GM12872 (cell line): ENCODE measurements around the gene LIFR.

ENCODE experiments used
- TF ChIP-seq, protein P1 (sequence below): IDR thresholded peaks from 3 replicates; pipeline ENCODE4 v1.5.1; 2011; ENCODE audit warnings: low read depth, mild to moderate bottlenecking, low read length, moderate library complexity; ENCODE audit not compliant: insufficient read depth

Gene LIFR

DNA sequence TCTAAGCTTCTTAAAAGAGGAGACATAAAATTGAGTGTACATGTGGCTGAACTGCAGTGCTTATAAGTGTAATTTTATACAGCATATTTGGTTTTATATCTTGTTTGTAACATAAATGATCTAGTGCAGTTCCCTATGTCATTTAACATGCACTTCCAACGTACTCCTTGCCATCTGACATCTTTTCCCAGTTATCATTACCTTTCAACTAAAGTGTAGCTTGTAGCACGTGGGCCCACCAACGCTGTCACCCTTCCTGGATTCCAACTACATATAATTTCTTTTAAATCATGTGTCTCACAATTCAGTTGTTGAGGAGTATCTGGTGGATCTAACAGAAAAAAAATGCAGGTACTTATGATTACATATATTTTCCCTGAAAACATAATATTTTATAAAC lies 50.1 kb downstream of the LIFR start:
- TF ChIP-seq, protein P1, sequence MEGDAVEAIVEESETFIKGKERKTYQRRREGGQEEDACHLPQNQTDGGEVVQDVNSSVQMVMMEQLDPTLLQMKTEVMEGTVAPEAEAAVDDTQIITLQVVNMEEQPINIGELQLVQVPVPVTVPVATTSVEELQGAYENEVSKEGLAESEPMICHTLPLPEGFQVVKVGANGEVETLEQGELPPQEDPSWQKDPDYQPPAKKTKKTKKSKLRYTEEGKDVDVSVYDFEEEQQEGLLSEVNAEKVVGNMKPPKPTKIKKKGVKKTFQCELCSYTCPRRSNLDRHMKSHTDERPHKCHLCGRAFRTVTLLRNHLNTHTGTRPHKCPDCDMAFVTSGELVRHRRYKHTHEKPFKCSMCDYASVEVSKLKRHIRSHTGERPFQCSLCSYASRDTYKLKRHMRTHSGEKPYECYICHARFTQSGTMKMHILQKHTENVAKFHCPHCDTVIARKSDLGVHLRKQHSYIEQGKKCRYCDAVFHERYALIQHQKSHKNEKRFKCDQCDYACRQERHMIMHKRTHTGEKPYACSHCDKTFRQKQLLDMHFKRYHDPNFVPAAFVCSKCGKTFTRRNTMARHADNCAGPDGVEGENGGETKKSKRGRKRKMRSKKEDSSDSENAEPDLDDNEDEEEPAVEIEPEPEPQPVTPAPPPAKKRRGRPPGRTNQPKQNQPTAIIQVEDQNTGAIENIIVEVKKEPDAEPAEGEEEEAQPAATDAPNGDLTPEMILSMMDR = no peak

DNA sequence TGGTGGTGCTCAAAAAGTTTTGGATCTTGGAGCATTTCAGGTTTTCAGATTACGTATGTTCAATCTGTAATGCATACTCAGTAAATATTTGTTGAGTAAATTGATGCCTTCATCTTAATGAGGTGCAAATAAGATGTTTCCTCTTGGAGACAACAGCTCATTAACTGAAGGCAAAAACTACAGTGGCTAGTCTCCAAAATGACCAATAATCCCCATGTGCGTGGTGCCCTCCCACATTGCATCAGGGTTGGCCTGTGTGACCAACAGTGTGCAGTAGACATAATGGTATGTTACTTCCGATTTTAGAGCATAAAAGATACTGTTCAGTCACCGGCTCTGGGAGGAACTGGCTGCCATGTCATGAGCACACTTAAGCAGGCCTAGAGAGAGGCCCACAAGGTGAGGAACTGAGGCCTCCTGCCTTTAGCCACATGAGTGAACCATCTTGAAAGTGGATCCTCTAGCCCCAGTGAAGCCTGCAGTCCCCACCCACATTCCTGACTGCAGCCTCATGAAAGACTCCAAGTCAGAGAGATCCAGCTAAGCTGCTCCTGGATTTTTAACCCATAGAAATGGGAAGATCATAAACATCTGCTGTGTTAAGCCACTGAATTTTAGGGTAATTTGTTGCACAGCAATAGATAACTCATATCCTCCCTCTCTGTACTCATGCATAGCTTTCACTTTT lies 55.7 kb downstream of the LIFR start:
- TF ChIP-seq, protein P1 = no peak

DNA sequence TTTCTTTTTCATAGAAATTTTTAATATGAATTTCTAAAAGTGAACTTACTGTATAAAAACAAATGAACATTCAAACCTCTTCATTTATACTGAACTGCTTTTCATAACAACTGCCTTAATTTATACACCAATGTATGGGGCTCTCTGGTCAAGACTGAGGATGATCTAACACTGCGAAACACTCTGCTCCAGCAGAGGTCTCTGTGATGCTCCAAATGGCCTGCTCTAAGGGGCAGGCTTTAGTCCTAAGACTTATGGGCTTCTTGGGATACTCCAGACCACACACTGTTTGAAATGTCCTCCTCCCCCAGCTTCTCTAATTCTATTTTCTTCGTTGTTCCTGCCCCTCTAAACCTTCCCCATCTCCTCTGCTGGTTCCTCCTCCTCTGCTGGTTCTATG lies 58.5 kb downstream of the LIFR start:
- TF ChIP-seq, protein P1 = no peak

DNA sequence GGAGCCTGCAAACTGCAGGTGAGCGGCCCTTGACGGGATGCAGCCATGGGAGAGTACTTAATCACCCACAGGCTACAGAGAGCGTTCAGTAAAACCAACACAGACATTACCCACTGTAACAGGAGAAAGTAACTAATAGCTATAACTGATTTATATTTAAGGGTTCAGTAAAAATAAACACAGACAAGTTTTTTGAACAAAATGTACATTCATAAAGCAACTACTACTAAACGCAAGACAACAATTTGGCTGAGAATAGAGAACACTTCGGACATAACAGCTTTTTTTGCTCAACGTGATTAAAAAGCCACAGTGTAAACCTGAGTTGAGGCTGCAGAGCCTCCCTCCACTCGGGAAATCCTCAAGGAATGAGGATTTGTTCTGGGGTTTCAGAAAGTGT lies 61.7 kb downstream of the LIFR start:
- TF ChIP-seq, protein P1 = no peak

DNA sequence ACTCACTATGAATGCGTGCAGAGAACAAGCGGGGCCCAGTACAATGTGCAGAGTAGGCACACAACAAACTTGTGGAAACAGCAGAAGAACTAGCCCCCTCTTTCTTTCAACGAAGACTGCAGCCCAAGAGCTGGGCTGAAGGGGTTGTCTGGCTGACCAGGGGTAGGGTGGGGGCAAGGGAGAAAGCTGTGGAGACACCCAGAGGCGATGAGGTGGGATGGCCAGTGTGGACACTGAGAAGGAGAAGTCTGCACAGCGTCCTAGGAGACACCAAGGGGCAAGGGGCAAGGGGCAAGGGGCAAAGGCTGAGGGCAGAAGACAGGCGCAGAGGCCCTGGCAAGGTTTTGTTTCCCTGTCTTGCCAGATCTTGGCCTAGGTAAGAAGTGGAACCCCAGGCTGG lies 62.3 kb downstream of the LIFR start:
- TF ChIP-seq, protein P1 = no peak

DNA sequence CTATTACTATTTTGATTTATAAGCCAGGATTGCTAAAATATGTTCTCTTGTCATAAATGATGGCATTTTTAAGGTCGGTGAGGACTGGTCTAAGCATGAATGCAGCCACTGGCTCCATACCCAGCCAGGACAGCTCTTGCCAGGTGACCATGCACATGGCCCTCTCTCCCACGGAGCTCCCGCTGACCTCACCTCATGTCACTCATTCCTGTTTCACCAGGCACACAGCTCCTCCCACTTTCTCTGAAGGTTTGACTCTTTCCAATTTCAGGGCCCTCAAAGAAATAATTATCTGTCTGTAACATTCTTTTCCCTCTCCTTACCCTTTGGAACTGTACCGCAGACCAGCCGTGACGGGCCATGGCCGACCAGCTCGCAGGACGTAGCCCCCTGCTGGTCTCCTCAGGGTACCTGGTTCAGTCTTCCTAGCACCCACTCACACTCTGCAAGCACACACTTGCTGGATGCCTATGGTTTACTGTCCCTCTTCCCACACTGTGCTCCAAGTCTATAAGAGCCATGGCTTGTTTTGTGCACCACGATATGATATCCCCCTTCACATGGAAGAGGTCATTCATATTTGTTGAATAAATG lies 72.5 kb downstream of the LIFR start:
- TF ChIP-seq, protein P1 = peak; percentile 14; the same call in 1 of the 3 replicates

DNA sequence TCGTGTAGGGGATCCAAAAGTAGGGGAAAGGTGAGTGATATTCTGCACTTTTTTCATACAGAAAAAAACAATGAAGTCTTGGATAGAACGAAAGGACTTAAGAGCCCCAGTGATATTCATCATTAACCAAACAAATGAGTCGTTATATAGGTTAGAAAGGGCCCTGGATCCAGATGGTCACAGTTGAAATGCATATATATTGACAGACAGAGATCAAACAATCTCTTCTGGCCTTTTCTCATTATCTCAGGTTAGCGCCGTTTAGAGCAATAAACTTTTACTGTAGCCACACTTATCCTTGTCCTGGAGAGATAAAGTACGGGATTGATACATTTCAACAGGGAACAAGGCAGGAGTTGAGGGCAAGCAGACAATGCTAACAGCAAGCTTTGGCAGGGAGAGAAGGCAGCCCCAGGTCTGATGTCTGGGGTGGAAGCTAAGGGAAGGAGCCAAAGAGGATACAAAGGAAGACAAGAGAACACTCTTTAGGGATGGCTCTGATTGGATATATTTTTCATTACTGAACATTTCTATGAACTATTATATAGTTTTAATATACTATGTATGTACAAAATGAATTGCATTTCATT lies 77.0 kb downstream of the LIFR start:
- TF ChIP-seq, protein P1 = no peak
